GM23338 (cell line): ENCODE results near the gene PSMB7. TPM values are rescaled to one million over a fixed set of nuclear protein-coding genes. Genes with fewer than 3 reads are reported as not detected.
A peak's percentile ranks its signal among the peaks of the same experiment; 100 is the strongest.

ENCODE experiments used
- ATAC-seq: fragments of 200-7000 bp; cut with Tn5 transposase; 3 replicates; pipeline ENCODE4 v1.9.1; 2020
- DNase-seq: peaks from one replicate; pipeline ENCODE4 v3.0.0-alpha.2; 2015; ENCODE audit warnings: low spot score
- H2AFZ ChIP-seq: fragments of 200-600 bp; sonication (generic); 2 replicates; pipeline ENCODE4 v1.8.0; 2016; ENCODE audit warnings: antibody characterized with exemption, mild to moderate bottlenecking, moderate library complexity
- H3F3A ChIP-seq: fragments of 200-600 bp; sonication (generic); replicated peaks from 2 replicates; pipeline ENCODE4 v1.8.0; 2017; ENCODE audit warnings: antibody characterized with exemption, mixed run types, low read depth
- H3K27ac ChIP-seq: fragments of 200-600 bp; sonication (generic); 2 replicates; pipeline ENCODE4 v1.6.1; 2016; ENCODE audit warnings: low read depth
- H3K27me3 ChIP-seq: fragments of 200-600 bp; sonication (generic); 2 replicates; pipeline ENCODE4 v1.8.0; 2016; ENCODE audit warnings: mild to moderate bottlenecking, mixed run types, moderate library complexity; ENCODE audit not compliant: insufficient read depth
- H3K36me3 ChIP-seq: fragments of 200-600 bp; sonication (generic); 2 replicates; pipeline ENCODE4 v1.8.0; 2016; ENCODE audit warnings: mild to moderate bottlenecking; ENCODE audit not compliant: insufficient read depth
- H3K4me1 ChIP-seq: fragments of 200-600 bp; sonication (generic); 2 replicates; pipeline ENCODE4 v1.8.0; 2016; ENCODE audit warnings: mild to moderate bottlenecking, moderate library complexity; ENCODE audit not compliant: insufficient read depth
- H3K4me2 ChIP-seq: fragments of 200-600 bp; sonication (generic); 2 replicates; pipeline ENCODE4 v1.7.1; 2017; ENCODE audit warnings: mixed run types
- H3K4me3 ChIP-seq: fragments of 200-600 bp; sonication (generic); 2 replicates; pipeline ENCODE4 v1.6.1; 2016; ENCODE audit warnings: mixed run types
- H3K79me2 ChIP-seq: fragments of 200-600 bp; sonication (generic); replicated peaks from 2 replicates; pipeline ENCODE4 v1.8.0; 2017; ENCODE audit warnings: mild to moderate bottlenecking; ENCODE audit not compliant: insufficient read depth
- H3K9me2 ChIP-seq: fragments of 200-600 bp; sonication (generic); 2 replicates; pipeline ENCODE4 v1.8.0; 2017; ENCODE audit not compliant: insufficient read depth
- H4K20me1 ChIP-seq: fragments of 200-600 bp; sonication (generic); replicated peaks from 2 replicates; pipeline ENCODE4 v1.8.0; 2017; ENCODE audit warnings: mild to moderate bottlenecking; ENCODE audit not compliant: insufficient read depth
- H3K27ac Mint-ChIP-seq: 2 replicates; pipeline ENCODE4 v1.8.0; 2020; ENCODE audit warnings: inconsistent platforms, mild to moderate bottlenecking, moderate library complexity, mixed read lengths
- H3K27me3 Mint-ChIP-seq: 3 replicates; pipeline ENCODE4 v1.8.0; 2022; ENCODE audit warnings: low read depth, mild to moderate bottlenecking, moderate library complexity, mixed read lengths, inconsistent platforms; ENCODE audit not compliant: insufficient read depth, poor library complexity
- H3K36me3 Mint-ChIP-seq: 3 replicates; pipeline ENCODE4 v1.8.0; 2021; ENCODE audit warnings: low read depth, mild to moderate bottlenecking, inconsistent platforms, moderate library complexity, mixed read lengths
- H3K4me1 Mint-ChIP-seq: 3 replicates; pipeline ENCODE4 v1.8.0; 2020; ENCODE audit warnings: mild to moderate bottlenecking, inconsistent platforms, mixed read lengths
- H3K4me3 Mint-ChIP-seq: 3 replicates; pipeline ENCODE4 v1.8.0; 2021; ENCODE audit warnings: moderate library complexity, mild to moderate bottlenecking, inconsistent platforms, mixed read lengths
- H3K9me3 Mint-ChIP-seq: 3 replicates; pipeline ENCODE4 v1.8.0; 2020; ENCODE audit warnings: moderate library complexity, mild to moderate bottlenecking, inconsistent platforms, mixed read lengths
- CREB1 ChIP-seq: fragments of 250-450 bp; sonication (Bioruptor Pico); IDR thresholded peaks from 2 replicates; pipeline ENCODE4 v1.5.0; 2020; ENCODE audit warnings: low read depth, mild to moderate bottlenecking, moderate library complexity
- CTCF ChIP-seq, 2 experiments: fragments of 200-600 bp in 1 of 2; sonication (generic) in 1 of 2; conservative IDR thresholded peaks; 2 replicates each; pipeline versions ENCODE4 v1.5.1 to v1.6.1; 2016 to 2017; ENCODE audit warnings: antibody characterized with exemption in 2 of 2, low read depth in 2 of 2, mild to moderate bottlenecking in 2 of 2, moderate library complexity in 1 of 2
- ETS1 ChIP-seq: IDR thresholded peaks from 2 replicates; pipeline ENCODE4 v1.6.1; 2016; ENCODE audit warnings: antibody characterized with exemption
- EZH2 ChIP-seq: fragments of 200-600 bp; sonication (generic); IDR thresholded peaks from one replicate; pipeline ENCODE4 v1.8.0; 2017; ENCODE audit warnings: antibody characterized with exemption, mild to moderate bottlenecking, low read depth; ENCODE audit not compliant: unreplicated experiment
- JUNB ChIP-seq: IDR thresholded peaks from one replicate; pipeline ENCODE4 v1.6.1; 2016; ENCODE audit warnings: antibody characterized with exemption; ENCODE audit not compliant: unreplicated experiment
- NANOG ChIP-seq: IDR thresholded peaks from 2 replicates; pipeline ENCODE4 v1.6.1; 2016; ENCODE audit warnings: antibody characterized with exemption, borderline replicate concordance
- POLR2AphosphoS5 ChIP-seq: IDR thresholded peaks from 2 replicates; pipeline ENCODE4 v1.6.1; 2016; ENCODE audit warnings: antibody characterized with exemption, low read depth
- REST ChIP-seq: IDR thresholded peaks from one replicate; pipeline ENCODE4 v1.6.1; 2018; ENCODE audit warnings: antibody characterized with exemption; ENCODE audit not compliant: unreplicated experiment
- ZNF114 ChIP-seq: fragments of 250-450 bp; sonication (Bioruptor Pico); IDR thresholded peaks from 2 replicates; pipeline ENCODE4 v1.5.0; 2020; ENCODE audit warnings: mild to moderate bottlenecking, moderate library complexity
- polyA plus RNA-seq: library from polyadenylated mRNA; unstranded; fragments of >200 nt; fragmentation: Nextera tagmentation; extraction: Ambion mirVana; gene quantifications from 2 replicates; pipeline ENCODE4 v1.2.1, GENCODE V29; 2016
- total RNA-seq: library from RNA; depleted of rRNA; stranded (reverse); fragments of >200 nt; shearing (Covaris generic); gene quantifications from 2 replicates; pipeline ENCODE4 v1.2.3, GENCODE V29; 2014

The PSMB7 gene
- total and polyA plus RNA-seq, 2 experiments from 2014 or later, result 255 to 268 TPM

DNA sequence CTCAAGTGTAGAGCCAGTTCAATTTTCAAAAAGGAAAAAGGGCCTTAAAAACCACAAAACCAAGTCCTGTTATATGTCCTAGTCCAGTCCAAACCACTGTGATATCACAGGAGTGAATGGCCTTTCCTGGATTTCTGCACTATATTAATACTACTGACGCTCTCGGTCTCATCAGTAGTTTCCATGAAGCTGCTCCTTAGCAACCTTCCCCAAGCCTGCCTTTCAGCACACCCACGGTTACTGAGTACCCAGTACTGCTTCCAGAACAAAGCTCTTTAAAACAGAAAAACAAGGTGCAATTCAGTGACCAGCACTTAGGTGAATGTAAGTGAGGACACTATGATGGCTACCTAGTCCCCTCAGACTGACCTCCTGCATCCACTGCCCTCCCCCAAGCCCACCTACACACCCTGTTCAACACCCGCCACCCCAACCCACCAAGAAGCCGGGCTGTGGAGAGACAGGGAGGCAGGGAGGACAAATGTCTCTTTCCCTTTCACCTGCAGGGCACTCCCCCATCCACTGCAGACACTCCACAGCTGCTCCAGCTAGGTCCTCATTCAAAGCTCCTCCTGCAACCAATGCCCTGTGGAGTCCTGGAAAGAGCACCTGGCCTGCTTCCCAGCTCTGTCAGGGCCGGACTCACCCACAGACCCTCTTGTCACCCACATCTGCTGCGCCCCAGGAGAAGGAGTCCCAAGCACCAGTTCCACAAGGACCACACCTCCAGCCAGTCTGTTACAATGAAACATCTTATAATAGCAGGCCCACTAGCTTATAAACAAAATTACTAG lies 25.9 kb downstream of the PSMB7 start (continued):
- TF ChIP-seq CTCF (conservative IDR thresholded peaks at IDR 0.05; ENCODE audit: low read depth in 2 of 2) (no peak), EZH2 (no peak), REST (no peak), NANOG (no peak), ZNF114 (CRISPR knock-in tag) (no peak), ETS1 (no peak)

DNA sequence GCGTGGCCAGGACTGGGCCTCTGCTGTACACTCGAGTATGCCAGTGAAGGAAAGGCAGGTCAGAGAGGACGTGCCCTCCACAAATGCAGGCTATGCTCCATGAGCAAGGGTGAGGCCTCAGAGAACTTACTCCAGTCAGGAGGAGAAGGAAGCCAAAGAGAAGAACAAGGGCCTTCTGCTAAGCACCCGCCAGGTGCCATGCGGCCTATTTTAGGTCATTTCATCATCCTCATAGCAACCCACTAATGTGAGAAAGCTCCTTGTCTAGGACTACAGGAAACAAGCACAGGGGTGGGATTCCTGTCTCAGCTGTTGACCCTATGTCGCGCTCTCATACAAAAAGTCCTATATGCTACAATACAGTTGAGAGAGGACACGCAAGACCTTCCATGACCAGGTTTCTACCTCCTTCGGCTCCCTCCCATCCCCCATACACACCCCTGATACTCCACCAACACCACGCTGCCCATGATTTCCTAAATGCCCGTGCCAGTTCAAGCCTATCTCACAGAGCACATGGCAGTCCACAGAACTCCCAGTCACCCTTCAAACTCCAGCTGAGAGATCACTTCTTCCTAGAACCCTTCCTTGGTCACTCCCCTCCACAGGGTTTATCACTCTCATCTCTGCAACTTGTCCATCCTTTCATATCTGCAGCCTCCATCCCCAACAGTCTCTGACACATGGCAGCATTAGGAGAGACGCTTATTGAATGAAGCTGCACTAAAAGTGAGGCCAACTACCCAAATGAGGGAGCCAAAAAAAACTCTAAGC lies 26.8 kb downstream of the PSMB7 start:
- peaks cover 58% of the 10 kb centered on the region for H3K4me1 Mint-ChIP-seq
- Histone ChIP-seq H3K4me1 (peaks cover 16% of the 10 kb centered on the region; the same call in 1 of the 2 replicates), H2AFZ (no peak overlapping the region), H3K27ac (no peak overlapping the region), H3K4me2 (no peak overlapping the region), H3K4me3 (no peak overlapping the region), H3K79me2 (peaks cover 94% of the 10 kb centered on the region), H3K36me3 (no peaks in the 10 kb centered on the region; the same call in 1 of the 2 replicates), H3K9me2 (no peaks in the 10 kb centered on the region), H4K20me1 (peaks cover 18% of the 10 kb centered on the region), H3F3A (no peaks in the 10 kb centered on the region), H3K27me3 (no peaks in the 10 kb centered on the region)
- no peaks in the 10 kb centered on the region for H3K9me3 Mint-ChIP-seq
- ATAC-seq (no peak), DNase-seq (no peak)
- H3K27me3 Mint-ChIP-seq, result peaks cover 3% of the 10 kb centered on the region
- peaks cover 9% of the 10 kb centered on the region for H3K36me3 Mint-ChIP-seq
- TF ChIP-seq ETS1, result no peak
- no peak for TF ChIP-seq ZNF114 (CRISPR knock-in tag)
- TF ChIP-seq POLR2AphosphoS5, result no peak
- no peak for TF ChIP-seq REST
- no peak for TF ChIP-seq JUNB
- no peak for TF ChIP-seq CTCF (conservative IDR thresholded peaks at IDR 0.05; ENCODE audit: low read depth in 2 of 2)
- TF ChIP-seq CREB1 (CRISPR knock-in tag), result no peak
- H3K27ac Mint-ChIP-seq, result 0 out of 2 replicates have a peak overlapping the region, but pooled peaks have one; percentile 26
- H3K4me3 Mint-ChIP-seq, result no peak overlapping the region
